Measurements from ENCODE around the gene AGAP1. TPM values are rescaled to one million over a fixed set of nuclear protein-coding genes. Genes with fewer than 3 reads are reported as not detected.
A peak's percentile ranks its signal among the peaks of the same experiment; 100 is the strongest.

Gene AGAP1
- total and polyA plus RNA-seq, 7 donors = 10.8 to 42.7 (median 18.6) TPM

GRCh38 chr2:235606004-235606715 is 112.3 kb downstream of the AGAP1 start:
- Histone ChIP-seq H3K4me3 (no peak overlapping the region), H3K4me1 (peaks cover 0 to 25% (median 15%) of the 10 kb centered on the region in 4 donors), H3K36me3 (no peaks in the 10 kb centered on the region), H3K9me3 (no peaks in the 10 kb centered on the region), H3K27me3 (no peaks in the 10 kb centered on the region), H3K27ac (peak overlapping the region; percentile 10 to 62 (median 36))
- TF ChIP-seq, protein P1, sequence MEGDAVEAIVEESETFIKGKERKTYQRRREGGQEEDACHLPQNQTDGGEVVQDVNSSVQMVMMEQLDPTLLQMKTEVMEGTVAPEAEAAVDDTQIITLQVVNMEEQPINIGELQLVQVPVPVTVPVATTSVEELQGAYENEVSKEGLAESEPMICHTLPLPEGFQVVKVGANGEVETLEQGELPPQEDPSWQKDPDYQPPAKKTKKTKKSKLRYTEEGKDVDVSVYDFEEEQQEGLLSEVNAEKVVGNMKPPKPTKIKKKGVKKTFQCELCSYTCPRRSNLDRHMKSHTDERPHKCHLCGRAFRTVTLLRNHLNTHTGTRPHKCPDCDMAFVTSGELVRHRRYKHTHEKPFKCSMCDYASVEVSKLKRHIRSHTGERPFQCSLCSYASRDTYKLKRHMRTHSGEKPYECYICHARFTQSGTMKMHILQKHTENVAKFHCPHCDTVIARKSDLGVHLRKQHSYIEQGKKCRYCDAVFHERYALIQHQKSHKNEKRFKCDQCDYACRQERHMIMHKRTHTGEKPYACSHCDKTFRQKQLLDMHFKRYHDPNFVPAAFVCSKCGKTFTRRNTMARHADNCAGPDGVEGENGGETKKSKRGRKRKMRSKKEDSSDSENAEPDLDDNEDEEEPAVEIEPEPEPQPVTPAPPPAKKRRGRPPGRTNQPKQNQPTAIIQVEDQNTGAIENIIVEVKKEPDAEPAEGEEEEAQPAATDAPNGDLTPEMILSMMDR (IDR thresholded peaks at IDR 0.05) = no peak
- TF ChIP-seq POLR2AphosphoS5 (IDR thresholded peaks at IDR 0.05) = no peak
- TF ChIP-seq POLR2A (IDR thresholded peaks at IDR 0.05) = no peak
- no peak for TF ChIP-seq EP300 (IDR thresholded peaks at IDR 0.05)
- WGBS, 2 donors = 72 to 84% methylated on average over 10 of the region's 10 CpGs
- DNase-seq = no peak
- intact Hi-C loops (cut with DNase I) = no loop called here

GRCh38 chr2:235607546-235608199 is 113.8 kb downstream of the AGAP1 start:
- peaks cover 0 to 25% (median 15%) of the 10 kb centered on the region in 4 donors for H3K4me1 ChIP-seq
- H3K27me3 ChIP-seq = no peaks in the 10 kb centered on the region
- TF ChIP-seq POLR2A (IDR thresholded peaks at IDR 0.05) = no peak
- TF ChIP-seq POLR2AphosphoS5 (IDR thresholded peaks at IDR 0.05) = no peak
- TF ChIP-seq EP300 (IDR thresholded peaks at IDR 0.05) = no peak
- TF ChIP-seq, protein P1 (IDR thresholded peaks at IDR 0.05) = no peak
- peak overlapping the region in 2 of 4 donors; percentile 37 to 46 for H3K27ac ChIP-seq
- intact Hi-C loops (cut with DNase I) = no loop called here
- no peak overlapping the region for H3K4me3 ChIP-seq
- WGBS, 2 donors = 83 to 84% methylated on average over 18 of the region's 18 CpGs
- H3K36me3 ChIP-seq = no peaks in the 10 kb centered on the region
- DNase-seq = no peak
- no peaks in the 10 kb centered on the region for H3K9me3 ChIP-seq

DNA sequence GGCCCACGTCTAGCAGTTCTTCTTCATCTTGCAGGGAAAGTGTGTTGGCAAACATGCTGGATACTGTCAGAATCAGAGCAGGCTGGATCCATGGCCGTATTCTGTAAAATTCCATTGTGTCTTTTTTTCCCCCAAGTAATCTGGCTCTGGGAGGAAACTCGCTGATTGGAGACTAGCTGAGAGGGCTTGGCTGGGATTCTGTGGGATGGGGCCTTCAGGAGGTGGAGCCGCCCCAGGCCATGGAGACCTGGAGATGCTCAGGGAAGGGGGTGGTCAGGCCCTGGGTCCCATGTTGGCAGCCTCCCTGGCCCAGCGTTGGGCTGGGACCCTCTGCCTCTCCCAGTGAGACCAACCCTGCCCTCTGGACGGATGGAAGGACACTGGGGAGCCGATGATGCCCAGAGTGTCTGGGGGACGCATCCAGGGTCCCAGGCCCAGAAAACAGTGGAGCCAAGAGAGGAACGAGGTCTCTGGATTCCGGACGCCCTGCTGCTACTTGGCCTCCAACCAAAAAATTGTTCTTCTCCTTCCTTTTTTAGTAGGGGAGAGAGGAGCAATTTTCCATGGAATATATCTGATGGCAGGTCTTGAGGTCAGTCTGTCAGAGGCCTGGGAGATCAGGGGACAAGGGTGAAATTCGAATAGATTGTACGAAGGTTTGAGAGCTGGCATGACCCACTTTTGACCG is 114.5 kb downstream of the AGAP1 start:
- H3K36me3 ChIP-seq = no peaks in the 10 kb centered on the region
- no peaks in the 10 kb centered on the region for H3K9me3 ChIP-seq
- intact Hi-C loops (cut with DNase I) = no loop called here
- no peak for DNase-seq
- peaks cover 0 to 25% (median 15%) of the 10 kb centered on the region in 4 donors for H3K4me1 ChIP-seq
- WGBS, 2 donors = 84 to 88% methylated on average over 14 of the region's 14 CpGs
- no peaks in the 10 kb centered on the region for H3K27me3 ChIP-seq
- H3K4me3 ChIP-seq = no peak overlapping the region
- TF ChIP-seq, protein P1 (IDR thresholded peaks at IDR 0.05) = no peak
- H3K27ac ChIP-seq = peak overlapping the region in 3 of 4 donors; percentile 37 to 46 (median 37)

DNA sequence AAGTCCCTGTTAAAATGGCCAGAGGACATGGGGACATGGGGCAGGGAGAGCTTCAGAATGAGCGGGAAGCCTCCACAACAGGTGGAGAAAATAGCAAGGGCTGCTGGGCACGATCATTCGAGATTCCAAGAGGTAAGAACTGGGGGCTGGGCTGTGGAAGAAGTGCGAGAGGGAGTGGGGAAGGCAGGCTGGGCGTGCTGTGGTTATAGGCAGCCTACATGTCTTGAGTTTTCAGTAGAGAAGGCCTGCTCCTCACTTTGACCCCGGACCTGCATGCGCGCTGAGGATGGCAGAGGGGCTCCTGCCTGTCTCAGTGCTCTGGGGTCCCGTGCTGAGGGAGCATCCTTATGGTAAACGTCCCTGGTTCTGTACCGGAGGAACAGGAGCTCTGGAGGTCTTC is 115.5 kb downstream of the AGAP1 start:
- intact Hi-C loops (cut with DNase I) = no loop called here
- Histone ChIP-seq H3K9me3 (no peaks in the 10 kb centered on the region), H3K27ac (no peak overlapping the region), H3K4me1 (peaks cover 0 to 26% (median 15%) of the 10 kb centered on the region in 4 donors), H3K27me3 (no peaks in the 10 kb centered on the region), H3K4me3 (no peak overlapping the region), H3K36me3 (no peaks in the 10 kb centered on the region)
- TF ChIP-seq, protein P1 (IDR thresholded peaks at IDR 0.05) = no peak
- TF ChIP-seq POLR2A (IDR thresholded peaks at IDR 0.05) = no peak
- TF ChIP-seq EP300 (IDR thresholded peaks at IDR 0.05) = no peak
- no peak for TF ChIP-seq POLR2AphosphoS5 (IDR thresholded peaks at IDR 0.05)
- 92 to 95% methylated on average over 11 of the region's 11 CpGs for WGBS, 2 donors
- no peak for DNase-seq

Measured in sigmoid colon (tissue), 7 donors.